Stimulated activated naive CD8-positive, alpha-beta T cell treated with anti-CD3 and anti-CD28 coated beads, Interleukin-15, amount 100 ng/mL, for 72 hours (primary cell): ENCODE data around the gene CCDC77.

Source experiments
- ATAC-seq: fragments of 150-1000 bp; cut with Tn5 transposase; 2 replicates; pipeline ENCODE4 v1.10.0; 2021; ENCODE audit warnings: mild to moderate bottlenecking, moderate library complexity
- DNase-seq, 2 donors: peaks; one replicate each; pipeline ENCODE4 v3.0.0; 2021 to 2022
- H3K27ac Mint-ChIP-seq, 2 donors: one replicate each; pipeline ENCODE4 v1.8.0; 2022; ENCODE audit warnings: mild to moderate bottlenecking in 2 of 2, mixed read lengths in 2 of 2, moderate library complexity in 2 of 2
- H3K27me3 Mint-ChIP-seq: one replicate; pipeline ENCODE4 v1.8.0; 2022; ENCODE audit warnings: mixed read lengths
- H3K4me1 Mint-ChIP-seq: one replicate; pipeline ENCODE4 v1.8.0; 2022; ENCODE audit warnings: mild to moderate bottlenecking, mixed read lengths
- H3K4me3 Mint-ChIP-seq, 2 donors: one replicate each; pipeline ENCODE4 v1.8.0; 2022; ENCODE audit warnings: mild to moderate bottlenecking in 2 of 2, mixed read lengths in 2 of 2, moderate library complexity in 1 of 2
- H3K9me3 Mint-ChIP-seq, 2 donors: one replicate each; pipeline ENCODE4 v1.8.0; 2022; ENCODE audit warnings: mixed read lengths in 2 of 2

The CCDC77 gene

DNA sequence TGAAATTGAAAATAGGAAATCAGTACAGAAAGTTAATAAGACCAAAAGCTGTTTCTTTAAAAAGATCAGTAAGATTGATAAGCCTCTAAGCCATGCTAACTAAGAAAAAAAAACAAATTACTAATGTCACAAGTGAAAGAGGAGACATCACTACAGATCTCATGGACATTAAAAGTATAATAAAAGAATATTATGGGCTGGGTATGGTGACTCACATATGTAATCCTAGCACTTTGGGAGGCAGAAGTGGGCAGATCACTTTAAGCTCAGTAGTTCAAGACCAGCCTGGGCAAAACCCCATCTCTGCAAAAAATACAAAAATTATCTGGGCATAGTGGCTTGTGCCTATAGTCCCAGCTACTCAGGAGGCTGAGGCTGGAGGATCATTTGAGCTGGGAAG is 88.8 kb downstream of the CCDC77 start:
- no peak for ATAC-seq
- DNase-seq, result no peak
- Mint-ChIP-seq H3K4me3 (no peak overlapping the region), H3K27ac (no peak overlapping the region), H3K9me3 (peaks cover 13 to 20% of the 10 kb centered on the region in 2 donors), H3K27me3 (peaks cover 1% of the 10 kb centered on the region), H3K4me1 (no peaks in the 10 kb centered on the region)
